IgD-negative memory B cell (primary cell): ENCODE measurements around the gene FBXO31. TPM values are rescaled to one million over a fixed set of nuclear protein-coding genes. Genes with fewer than 3 reads are reported as not detected.
"Not testable (repeated sequence)": the region's sequence is repeated elsewhere in the genome, so short reads cannot be mapped to it uniquely, and the experiment has no call there.

Experiments
- H3K27ac Mint-ChIP-seq, 3 donors: one replicate each; pipeline ENCODE4 v1.8.0; 2020 to 2022; ENCODE audit warnings: mild to moderate bottlenecking in 3 of 3, mixed read lengths in 3 of 3, moderate library complexity in 1 of 3
- H3K27me3 Mint-ChIP-seq: one replicate; pipeline ENCODE4 v1.8.0; 2021; ENCODE audit warnings: mixed read lengths
- H3K36me3 Mint-ChIP-seq: one replicate; pipeline ENCODE4 v1.8.0; 2020; ENCODE audit warnings: mild to moderate bottlenecking, mixed read lengths
- H3K4me1 Mint-ChIP-seq, 3 donors: one replicate each; pipeline ENCODE4 v1.8.0; 2020 to 2022; ENCODE audit warnings: mixed read lengths in 3 of 3, mild to moderate bottlenecking in 1 of 3
- H3K4me3 Mint-ChIP-seq, 4 donors: one replicate each; pipeline ENCODE4 v1.8.0; 2020 to 2022; ENCODE audit warnings: mild to moderate bottlenecking in 4 of 4, mixed read lengths in 4 of 4, moderate library complexity in 3 of 4
- H3K9me3 Mint-ChIP-seq, 3 donors: one replicate each; pipeline ENCODE4 v1.8.0; 2020 to 2021; ENCODE audit warnings: mixed read lengths in 3 of 3, mild to moderate bottlenecking in 1 of 3
- polyA plus RNA-seq: library from polyadenylated mRNA; unstranded; fragments of 300-500 nt; fragmentation: Illumina TruSeq; gene quantifications from one replicate; pipeline ENCODE4 v1.2.3, GENCODE V29; 2021

Gene FBXO31
- polyA plus RNA-seq, 1 donor from 2014 or later = 22.1 TPM

DNA sequence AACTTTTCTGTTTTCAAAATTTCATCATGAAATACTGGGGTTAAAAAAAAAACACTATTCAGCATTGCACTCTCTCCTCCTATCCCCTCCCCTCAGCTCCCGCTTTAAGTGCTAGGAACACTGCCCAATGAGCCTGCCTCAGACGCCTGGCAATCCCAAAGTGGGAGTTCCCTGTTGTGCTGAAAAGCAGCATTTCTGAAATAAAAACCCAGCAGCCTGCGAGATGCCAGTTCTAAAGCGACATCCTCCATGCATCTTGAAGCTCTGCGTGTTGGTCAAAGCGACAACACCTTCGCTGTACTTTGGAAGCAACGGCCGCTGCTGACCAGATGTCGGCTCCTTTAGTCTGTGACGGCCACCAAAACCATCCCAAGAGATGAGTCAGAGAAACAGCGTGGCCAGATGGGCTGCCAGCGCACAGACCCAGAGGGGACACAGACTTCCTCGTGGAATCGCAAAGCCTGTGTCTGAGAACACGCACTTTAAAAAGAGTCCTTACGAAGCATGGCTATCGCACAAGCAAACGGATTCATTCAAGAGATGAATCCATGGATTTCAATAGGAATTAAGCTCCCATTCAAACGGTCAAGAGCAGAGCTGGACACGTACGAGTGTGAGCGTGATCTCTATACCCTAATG, 32.8 kb downstream of the FBXO31 start:
- Mint-ChIP-seq H3K4me3 (no peak overlapping the region), H3K9me3 (no peaks in the 10 kb centered on the region), H3K4me1 (peaks cover 0 to 6% (median 0%) of the 10 kb centered on the region in 3 donors), H3K36me3 (peaks cover 5% of the 10 kb centered on the region), H3K27me3 (no peaks in the 10 kb centered on the region), H3K27ac (peak overlapping the region in 1 of 3 donors; percentile 20)

DNA sequence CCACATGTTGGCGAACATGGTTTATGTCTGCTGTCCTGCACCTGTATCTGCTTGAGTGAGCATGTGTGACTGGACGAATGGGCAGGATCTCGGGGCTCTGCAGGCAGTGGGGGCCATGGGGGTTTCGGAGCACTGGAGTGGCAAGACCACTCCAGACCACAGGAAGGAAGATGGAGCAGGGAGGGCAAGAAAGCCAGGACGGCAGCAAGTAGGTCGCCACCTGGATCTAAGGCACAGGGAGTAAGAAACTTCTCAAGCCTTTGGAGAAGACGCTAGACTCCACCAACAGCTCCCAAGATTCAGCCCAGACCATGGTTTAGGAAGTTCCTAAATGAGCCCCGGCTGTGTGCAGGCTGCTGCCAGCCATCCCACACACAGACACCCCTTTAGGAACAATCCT, 33.5 kb downstream of the FBXO31 start:
- Mint-ChIP-seq H3K4me3 (no peak overlapping the region), H3K27ac (peak overlapping the region in 1 of 3 donors; percentile 20), H3K4me1 (peaks cover 0 to 6% (median 3%) of the 10 kb centered on the region in 3 donors), H3K27me3 (no peaks in the 10 kb centered on the region), H3K36me3 (peaks cover 5% of the 10 kb centered on the region), H3K9me3 (no peaks in the 10 kb centered on the region)

DNA sequence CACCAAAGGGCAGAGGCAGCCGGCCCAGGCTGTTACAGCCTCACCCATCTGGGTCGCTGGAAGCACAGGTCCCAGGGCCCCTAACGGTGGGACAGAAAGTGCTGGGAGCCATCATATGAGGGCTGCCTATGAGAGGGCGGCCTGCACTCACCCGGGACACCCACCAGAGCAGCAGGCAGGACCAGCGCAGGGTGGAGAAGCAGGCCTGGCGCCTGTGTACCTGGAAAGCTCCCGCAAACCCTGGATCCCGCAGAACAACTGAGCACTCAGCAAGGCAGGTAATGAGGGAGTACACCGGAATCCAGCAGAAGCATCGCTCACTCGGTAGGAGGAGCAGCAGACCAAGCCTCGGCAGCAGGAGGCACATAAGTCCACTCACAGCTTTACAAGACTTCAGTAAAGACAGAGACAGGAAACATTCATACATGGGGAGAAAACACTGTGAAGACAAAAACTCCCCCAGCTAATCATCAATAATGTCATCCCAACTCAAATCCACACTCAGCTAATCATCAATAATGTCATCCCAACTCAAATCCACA, 34.9 kb downstream of the FBXO31 start:
- Mint-ChIP-seq H3K4me1 (peaks cover 0 to 6% (median 4%) of the 10 kb centered on the region in 3 donors), H3K36me3 (peaks cover 5% of the 10 kb centered on the region), H3K27me3 (no peaks in the 10 kb centered on the region), H3K27ac (peak overlapping the region in 1 of 3 donors; percentile 71), H3K4me3 (no peak overlapping the region), H3K9me3 (no peaks in the 10 kb centered on the region)

DNA sequence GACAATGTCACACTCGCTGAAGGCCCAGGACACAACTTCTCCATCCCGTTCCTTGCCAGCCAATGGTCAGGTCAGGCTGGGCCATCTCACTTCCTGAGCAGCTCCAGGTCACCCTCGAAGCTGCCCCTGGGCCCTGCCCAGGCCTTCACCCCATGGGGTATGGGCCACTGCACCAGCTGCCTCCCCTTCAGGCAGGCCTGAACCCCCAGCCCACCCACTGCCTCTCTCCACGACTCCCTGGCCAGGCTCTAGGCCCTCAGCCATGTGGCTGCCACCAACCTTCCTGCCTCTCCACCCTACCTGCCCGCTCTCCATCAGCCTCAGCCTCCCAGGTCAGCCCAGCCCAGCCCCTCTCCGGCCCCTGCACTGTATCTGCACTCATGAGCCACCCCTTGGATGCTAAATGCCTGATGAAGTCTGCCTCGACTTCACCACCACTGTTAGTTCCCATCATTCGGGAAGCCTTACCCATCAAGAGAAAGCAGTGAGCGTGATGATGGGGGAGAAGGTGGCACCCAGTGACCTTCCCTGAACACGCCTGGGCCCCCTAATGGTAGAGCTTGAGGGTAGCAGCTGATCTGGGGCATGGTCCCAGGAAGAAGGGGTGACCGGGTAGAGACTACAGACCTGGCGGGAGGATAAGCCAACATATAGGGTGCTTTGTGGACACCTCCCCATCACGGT, 35.5 kb downstream of the FBXO31 start:
- Mint-ChIP-seq H3K27ac (no peak overlapping the region), H3K9me3 (no peaks in the 10 kb centered on the region), H3K36me3 (peaks cover 5% of the 10 kb centered on the region), H3K4me1 (peaks cover 0 to 6% (median 4%) of the 10 kb centered on the region in 3 donors), H3K4me3 (no peak overlapping the region), H3K27me3 (no peaks in the 10 kb centered on the region)

DNA sequence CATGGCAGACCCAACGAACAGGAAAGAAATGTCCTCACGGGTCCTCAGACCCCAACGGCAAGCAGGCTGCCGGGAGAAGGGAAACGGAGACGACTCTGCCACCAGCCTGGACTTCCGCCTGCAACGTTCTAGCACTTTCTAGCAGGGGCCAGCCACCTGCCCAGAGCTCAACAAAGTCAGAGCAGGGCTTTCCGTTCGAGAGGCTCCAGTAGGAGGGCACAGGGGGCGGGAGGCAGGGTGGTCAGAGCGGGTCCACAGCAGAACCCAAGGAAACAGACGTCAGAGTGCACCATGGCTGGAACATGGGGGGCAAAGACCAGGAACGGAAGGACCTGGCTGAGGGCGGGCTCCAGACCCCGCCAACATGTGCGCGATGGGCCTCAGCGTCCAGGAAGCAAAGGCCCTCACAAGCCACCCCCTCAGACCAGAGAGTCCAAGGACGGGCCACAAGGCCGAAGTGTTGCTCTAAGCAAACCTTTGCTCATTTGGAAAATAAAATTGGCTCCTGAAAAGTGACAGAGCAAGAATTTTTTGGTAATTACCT, 37.0 kb downstream of the FBXO31 start:
- Mint-ChIP-seq H3K4me1 (peaks cover 0 to 6% (median 4%) of the 10 kb centered on the region in 3 donors), H3K27me3 (no peaks in the 10 kb centered on the region), H3K27ac (peak overlapping the region in 1 of 3 donors; percentile 31), H3K9me3 (no peaks in the 10 kb centered on the region), H3K4me3 (no peak overlapping the region), H3K36me3 (peaks cover 8% of the 10 kb centered on the region)

DNA sequence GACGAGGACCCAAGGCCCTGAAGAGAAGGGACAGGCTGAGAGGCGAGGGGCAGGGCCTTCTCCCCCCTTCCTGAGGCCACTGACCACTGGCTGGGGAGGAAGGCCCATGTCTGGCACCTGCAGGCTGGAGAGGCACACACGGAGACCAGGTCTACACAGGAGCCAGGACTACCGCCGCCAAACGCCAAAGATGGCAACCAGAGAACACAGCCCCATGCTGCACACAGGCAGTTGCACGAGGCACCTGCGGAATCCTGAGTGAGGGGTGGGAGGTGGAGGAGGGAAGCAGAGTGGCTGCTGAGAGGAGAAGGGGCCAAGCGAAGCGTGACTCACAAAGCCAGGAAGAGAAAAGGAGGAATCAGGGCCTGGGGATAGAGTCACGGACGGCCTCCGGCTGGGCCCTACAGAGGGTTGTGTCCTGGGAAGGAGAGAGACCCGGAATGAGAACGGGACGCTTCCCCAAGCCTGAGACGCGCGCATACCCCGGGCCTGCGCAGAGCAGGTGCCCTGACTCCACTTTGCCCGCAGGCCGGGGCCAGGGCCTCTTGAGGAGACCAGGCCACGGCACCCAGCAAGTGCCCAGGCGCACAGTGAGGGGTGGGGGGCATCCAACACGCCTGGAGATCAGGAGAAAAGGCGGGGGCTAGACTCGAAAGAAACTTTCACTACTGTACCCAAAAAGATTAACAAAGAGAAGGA, 37.7 kb downstream of the FBXO31 start:
- no peak overlapping the region for H3K4me3 Mint-ChIP-seq
- no peaks in the 10 kb centered on the region for H3K9me3 Mint-ChIP-seq
- peaks cover 0 to 6% (median 4%) of the 10 kb centered on the region in 3 donors for H3K4me1 Mint-ChIP-seq
- peaks cover 9% of the 10 kb centered on the region for H3K36me3 Mint-ChIP-seq
- no peak overlapping the region for H3K27ac Mint-ChIP-seq
- H3K27me3 Mint-ChIP-seq = no peaks in the 10 kb centered on the region

DNA sequence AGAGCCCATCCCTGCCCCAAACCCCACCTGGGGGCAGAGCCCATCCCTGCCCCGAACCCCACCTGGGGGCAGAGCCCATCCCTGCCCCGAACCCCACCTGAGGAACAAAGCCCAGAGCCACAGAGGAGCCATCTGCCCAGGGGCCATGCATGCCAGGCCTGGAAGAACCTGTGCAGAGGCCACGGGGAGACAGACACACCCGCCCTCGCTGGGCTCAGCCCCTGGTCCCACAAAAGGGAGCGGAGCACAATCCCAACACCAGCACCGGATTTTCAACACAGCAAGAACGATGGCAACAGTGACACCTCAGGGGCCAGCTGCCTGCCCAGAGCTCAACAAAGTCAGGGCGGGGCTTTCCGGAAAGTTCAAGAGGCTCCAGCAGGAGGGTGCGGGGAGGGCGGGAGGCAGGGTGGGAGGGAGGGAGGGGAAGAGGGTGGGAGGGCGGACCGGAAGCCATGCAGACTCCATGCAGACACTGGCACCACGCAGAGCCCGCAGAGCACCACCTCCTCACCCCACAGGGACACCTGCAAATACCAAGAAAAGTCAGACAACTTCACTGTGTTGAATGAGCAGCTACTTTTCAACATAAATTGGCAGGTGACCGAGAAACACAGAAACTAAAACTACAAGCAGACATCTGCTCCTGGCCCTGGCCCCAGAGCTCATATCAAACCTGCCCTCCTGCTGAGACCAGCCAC, 38.5 kb downstream of the FBXO31 start:
- peaks cover 9% of the 10 kb centered on the region for H3K36me3 Mint-ChIP-seq
- H3K9me3 Mint-ChIP-seq = no peaks in the 10 kb centered on the region
- no peaks in the 10 kb centered on the region for H3K27me3 Mint-ChIP-seq
- peak overlapping the region in 1 of 4 donors; percentile 45 for H3K4me3 Mint-ChIP-seq
- peaks cover 0 to 6% (median 4%) of the 10 kb centered on the region in 3 donors for H3K4me1 Mint-ChIP-seq
- H3K27ac Mint-ChIP-seq = no peak overlapping the region

DNA sequence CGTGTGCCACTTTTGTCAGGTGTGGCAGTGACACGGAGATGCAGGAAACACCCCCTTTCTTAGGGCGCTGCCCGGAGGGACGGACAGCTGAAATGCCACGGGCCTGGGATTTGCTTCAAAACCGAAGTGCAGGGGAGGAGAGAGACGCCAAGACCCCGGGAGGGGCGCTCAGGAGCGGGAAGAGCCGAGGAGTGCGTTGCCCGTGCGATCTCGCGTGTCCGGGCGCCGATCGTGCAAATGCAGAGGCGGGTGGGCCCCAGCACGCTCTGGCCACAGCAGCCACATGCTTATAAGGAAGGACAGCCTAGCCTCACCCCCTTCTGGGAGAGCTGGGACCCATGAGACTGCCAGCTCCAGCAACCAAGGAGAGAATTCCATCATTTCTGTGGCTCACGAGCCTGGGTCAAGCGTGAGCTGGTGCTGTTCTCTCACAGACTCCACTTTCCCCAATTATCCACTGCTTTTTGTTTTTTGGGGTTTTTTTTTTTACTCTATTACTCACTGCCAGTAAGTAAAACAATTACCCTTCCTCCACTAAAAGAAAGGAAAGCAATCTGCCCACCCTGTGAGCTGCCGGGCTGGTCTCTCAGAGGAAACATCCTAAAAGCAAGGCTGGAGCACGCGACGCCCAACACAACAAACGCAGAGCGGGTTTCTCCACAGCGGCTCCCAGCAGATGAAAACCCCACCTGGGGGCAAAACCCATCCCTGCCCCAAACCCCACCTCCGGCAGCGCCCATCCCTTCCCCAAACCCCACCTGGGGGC, 39.2 kb downstream of the FBXO31 start:
- peak overlapping the region in 1 of 3 donors; percentile 27 for H3K27ac Mint-ChIP-seq
- peak overlapping the region in 1 of 4 donors; percentile 3 for H3K4me3 Mint-ChIP-seq

DNA sequence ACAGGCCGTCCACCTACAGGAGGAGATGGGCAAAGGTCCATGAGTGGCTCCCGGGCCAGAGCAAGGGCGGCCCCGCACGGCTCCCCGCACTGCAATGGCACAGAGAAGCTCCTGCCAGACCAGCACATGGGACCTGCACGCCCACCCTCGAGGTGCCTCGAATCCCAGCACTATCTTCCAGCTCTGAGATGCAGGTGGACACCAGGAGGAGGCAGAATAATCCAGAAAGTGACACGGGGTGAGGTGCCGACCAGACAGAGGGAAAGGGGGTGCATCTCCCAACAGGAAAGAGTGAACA, 39.9 kb downstream of the FBXO31 start:
- Mint-ChIP-seq H3K27me3 (no peaks in the 10 kb centered on the region), H3K9me3 (no peaks in the 10 kb centered on the region), H3K4me3 (no peak overlapping the region), H3K27ac (no peak overlapping the region), H3K4me1 (peaks cover 0 to 4% (median 0%) of the 10 kb centered on the region in 3 donors), H3K36me3 (peaks cover 4% of the 10 kb centered on the region)

More for the DNA sequence above, 39.2 kb downstream of the FBXO31 start:
- Mint-ChIP-seq H3K9me3 (no peaks in the 10 kb centered on the region), H3K4me1 (peaks cover 0 to 4% (median 3%) of the 10 kb centered on the region in 3 donors), H3K27me3 (no peaks in the 10 kb centered on the region), H3K36me3 (peaks cover 7% of the 10 kb centered on the region)

DNA sequence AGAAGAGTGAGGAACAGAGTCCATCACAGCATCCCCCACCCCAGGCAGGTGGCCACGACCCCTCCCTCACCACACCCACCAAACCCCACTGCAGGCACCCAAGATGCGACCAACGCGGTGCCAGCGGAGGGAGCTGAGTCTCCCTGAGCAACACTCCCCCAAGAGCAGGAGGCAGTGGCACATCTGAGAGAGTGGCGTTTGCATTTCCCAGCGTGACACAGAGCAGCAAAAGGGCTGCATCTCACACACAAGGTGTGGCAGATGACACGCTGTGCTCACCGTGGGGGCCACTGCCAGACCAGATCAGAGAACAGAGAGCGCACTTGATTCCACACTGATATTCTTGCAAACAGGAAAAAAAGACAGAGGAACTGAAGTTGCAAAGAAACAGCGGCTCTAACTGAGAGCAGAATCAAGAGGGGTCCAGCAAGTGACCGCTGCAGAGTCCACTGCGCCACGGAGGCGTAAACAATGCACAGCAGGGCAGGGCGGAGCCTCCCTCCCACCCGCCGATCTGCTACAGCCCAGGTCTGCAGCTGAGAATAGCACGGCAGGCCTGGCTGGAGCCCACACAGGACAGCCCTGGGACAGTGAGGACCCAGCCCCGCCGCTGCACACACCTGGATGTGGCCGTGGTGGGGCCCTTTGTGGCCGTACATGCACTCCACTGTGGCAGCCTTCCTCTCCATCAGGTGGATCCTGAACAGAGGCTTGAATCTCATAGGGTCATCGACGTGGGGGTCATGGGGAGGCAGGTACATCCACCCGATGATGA, 40.4 kb downstream of the FBXO31 start:
- H3K9me3 Mint-ChIP-seq = no peaks in the 10 kb centered on the region
- peaks cover 4% of the 10 kb centered on the region for H3K36me3 Mint-ChIP-seq
- H3K27me3 Mint-ChIP-seq = no peaks in the 10 kb centered on the region
- peaks cover 0 to 4% (median 0%) of the 10 kb centered on the region in 3 donors for H3K4me1 Mint-ChIP-seq
- no peak overlapping the region for H3K27ac Mint-ChIP-seq
- H3K4me3 Mint-ChIP-seq = no peak overlapping the region

DNA sequence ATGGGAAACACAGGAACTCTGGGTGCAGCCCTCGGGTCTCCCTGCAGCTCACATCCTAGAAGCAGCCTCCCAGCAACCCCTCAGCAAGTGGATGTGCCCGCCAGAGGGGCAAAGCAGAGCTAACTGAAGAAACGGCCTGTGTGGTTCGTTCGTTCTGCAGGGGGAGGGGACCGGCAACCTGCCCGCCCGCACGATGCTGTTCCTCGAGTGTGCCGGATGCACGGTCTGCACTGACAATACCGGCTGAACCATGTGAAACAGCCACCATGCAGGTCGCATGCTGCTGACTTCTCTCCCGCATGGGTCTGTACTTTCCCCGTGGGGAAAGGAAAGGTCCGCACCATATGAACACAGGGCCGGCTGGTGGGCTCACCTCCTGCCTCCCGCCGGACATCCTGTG, 41.1 kb downstream of the FBXO31 start:
- no peak overlapping the region for H3K27ac Mint-ChIP-seq
- H3K36me3 Mint-ChIP-seq = peaks cover 4% of the 10 kb centered on the region
- peaks cover 0 to 6% (median 0%) of the 10 kb centered on the region in 3 donors for H3K4me1 Mint-ChIP-seq
- H3K4me3 Mint-ChIP-seq = no peak overlapping the region
- H3K9me3 Mint-ChIP-seq = no peaks in the 10 kb centered on the region
- H3K27me3 Mint-ChIP-seq = no peaks in the 10 kb centered on the region

DNA sequence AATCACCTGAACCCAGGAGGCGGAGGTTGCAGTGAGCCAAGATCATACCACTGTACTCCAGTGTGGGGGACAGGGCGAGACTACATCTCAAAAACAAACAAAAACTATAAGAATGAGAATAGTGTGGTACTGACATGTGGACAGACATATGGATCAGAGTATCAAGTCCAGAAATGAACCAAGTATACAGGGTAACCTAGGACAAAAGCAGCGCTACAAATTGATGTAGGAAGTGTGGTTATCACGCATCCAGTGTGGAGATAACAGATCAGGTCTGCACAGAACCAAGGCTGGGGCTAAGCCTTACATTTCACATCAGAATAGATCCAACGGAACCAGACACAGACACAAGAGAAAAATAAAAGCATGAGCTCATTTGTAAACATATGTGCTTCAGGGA, 43.4 kb downstream of the FBXO31 start:
- peaks cover 0 to 10% (median 5%) of the 10 kb centered on the region in 3 donors for H3K4me1 Mint-ChIP-seq
- no peaks in the 10 kb centered on the region for H3K27me3 Mint-ChIP-seq
- no peaks in the 10 kb centered on the region for H3K9me3 Mint-ChIP-seq
- peaks cover 4% of the 10 kb centered on the region for H3K36me3 Mint-ChIP-seq
- H3K4me3 Mint-ChIP-seq = no peak overlapping the region
- H3K27ac Mint-ChIP-seq = no peak overlapping the region

DNA sequence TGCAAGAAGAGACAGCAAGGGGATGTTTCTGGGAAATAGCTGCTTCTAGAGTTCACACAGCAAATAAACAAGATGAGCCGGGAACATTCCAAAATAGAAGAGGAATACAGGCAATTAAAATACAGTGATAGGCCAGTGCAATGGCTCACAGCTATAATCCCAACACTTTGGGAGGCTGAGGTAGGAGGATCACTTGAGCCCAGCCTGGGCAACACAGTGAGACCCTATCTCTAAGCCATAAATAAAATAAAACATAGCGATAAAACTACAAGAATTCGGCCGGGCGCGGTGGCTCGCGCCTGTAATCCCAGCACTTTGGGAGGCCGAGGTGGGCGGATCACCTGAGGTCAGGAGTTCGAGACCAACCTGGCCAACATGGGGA, 43.9 kb downstream of the FBXO31 start:
- not testable (repeated sequence) for H3K27me3 Mint-ChIP-seq, H3K4me1 Mint-ChIP-seq, H3K4me3 Mint-ChIP-seq, H3K9me3 Mint-ChIP-seq, H3K36me3 Mint-ChIP-seq, H3K27ac Mint-ChIP-seq
